SJCRH30 (cell line): Measurements from ENCODE around the gene SEPTIN10. TPM values are rescaled to one million over a fixed set of nuclear protein-coding genes. Genes with fewer than 3 reads are reported as not detected.
"Not testable (repeated sequence)": the region's sequence is repeated elsewhere in the genome, so short reads cannot be mapped to it uniquely, and the experiment has no call there.

ENCODE experiments used
- DNase-seq, 2 experiments: peaks; one replicate each; pipeline ENCODE4 v3.0.0-alpha.2; 2015 to 2020
- H3K27ac ChIP-seq: fragments of 250-450 bp; sonication (Bioruptor Pico); 2 replicates; pipeline ENCODE4 v1.5.1; 2020; ENCODE audit warnings: mild to moderate bottlenecking, moderate library complexity
- H3K27me3 ChIP-seq: fragments of 250-450 bp; sonication (Bioruptor Pico); 2 replicates; pipeline ENCODE4 v1.5.1; 2020; ENCODE audit warnings: mild to moderate bottlenecking, moderate library complexity
- H3K36me3 ChIP-seq: fragments of 250-450 bp; sonication (Bioruptor Pico); 2 replicates; pipeline ENCODE4 v1.5.1; 2020; ENCODE audit warnings: mild to moderate bottlenecking, moderate library complexity
- H3K4me1 ChIP-seq: fragments of 250-450 bp; sonication (Bioruptor Pico); 2 replicates; pipeline ENCODE4 v1.5.1; 2020; ENCODE audit warnings: mild to moderate bottlenecking, moderate library complexity
- H3K4me3 ChIP-seq: fragments of 250-450 bp; sonication (Bioruptor Pico); 2 replicates; pipeline ENCODE4 v1.5.1; 2020; ENCODE audit warnings: mild to moderate bottlenecking, moderate library complexity
- H3K9me3 ChIP-seq: fragments of 250-450 bp; sonication (Bioruptor Pico); replicated peaks from 2 replicates; pipeline ENCODE4 v1.5.1; 2020; ENCODE audit warnings: mild to moderate bottlenecking, moderate library complexity
- total RNA-seq: library from RNA; depleted of rRNA; stranded (reverse); fragments of >200 nt; shearing (Covaris generic); gene quantifications from 2 replicates; pipeline ENCODE4 v1.2.3, GENCODE V29; 2014

SEPTIN10 gene
- total RNA-seq, 1 experiment from 2014 or later: 72.5 TPM

- H3K27ac ChIP-seq: no peak overlapping the region
- no peaks in the 10 kb centered on the region for H3K9me3 ChIP-seq
- peaks cover 33% of the 10 kb centered on the region for H3K36me3 ChIP-seq
- H3K4me3 ChIP-seq: no peak overlapping the region
- no peaks in the 10 kb centered on the region for H3K4me1 ChIP-seq
- DNase-seq: no peak
- no peaks in the 10 kb centered on the region for H3K27me3 ChIP-seq
Observed at GRCh38 chr2:109554758-109555157, 59.0 kb downstream of the SEPTIN10 start.

GRCh38 chr2:109549016-109549590 is 64.7 kb downstream of the SEPTIN10 start:
- Histone ChIP-seq H3K9me3 (no peaks in the 10 kb centered on the region), H3K4me3 (no peak overlapping the region), H3K27me3 (no peaks in the 10 kb centered on the region), H3K4me1 (no peaks in the 10 kb centered on the region), H3K36me3 (peaks cover 21% of the 10 kb centered on the region), H3K27ac (no peak overlapping the region)
- no peak for DNase-seq

GRCh38 chr2:109547280-109547679 is 66.5 kb downstream of the SEPTIN10 start:
- Histone ChIP-seq H3K4me1 (no peaks in the 10 kb centered on the region), H3K9me3 (no peaks in the 10 kb centered on the region), H3K36me3 (peaks cover 13% of the 10 kb centered on the region), H3K27ac (no peak overlapping the region), H3K27me3 (no peaks in the 10 kb centered on the region), H3K4me3 (no peak overlapping the region)
- DNase-seq: no peak

GRCh38 chr2:109545828-109546713 is 67.7 kb downstream of the SEPTIN10 start:
- no peaks in the 10 kb centered on the region for H3K27me3 ChIP-seq
- no peak overlapping the region for H3K27ac ChIP-seq
- no peak overlapping the region for H3K4me3 ChIP-seq
- DNase-seq: peak; percentile 20 to 47
- H3K36me3 ChIP-seq: peaks cover 12% of the 10 kb centered on the region; the same call in 1 of the 2 replicates
- H3K4me1 ChIP-seq: no peaks in the 10 kb centered on the region
- no peaks in the 10 kb centered on the region for H3K9me3 ChIP-seq

- Histone ChIP-seq H3K27ac (no peak overlapping the region), H3K27me3 (no peaks in the 10 kb centered on the region), H3K36me3 (peaks cover 10% of the 10 kb centered on the region; the same call in 1 of the 2 replicates), H3K4me1 (no peaks in the 10 kb centered on the region), H3K4me3 (no peak overlapping the region), H3K9me3 (no peaks in the 10 kb centered on the region)
- no peak for DNase-seq
Observed at GRCh38 chr2:109542384-109542783, 71.4 kb downstream of the SEPTIN10 start.

- DNase-seq: no peak
- no peaks in the 10 kb centered on the region; the same call in 1 of the 2 replicates for H3K4me1 ChIP-seq
- H3K27ac ChIP-seq: no peak overlapping the region
- no peak overlapping the region for H3K4me3 ChIP-seq
- H3K27me3 ChIP-seq: no peaks in the 10 kb centered on the region
- H3K36me3 ChIP-seq: 0 out of 2 replicates have a peak, but pooled peaks cover 2% of the 10 kb centered on the region
- no peaks in the 10 kb centered on the region for H3K9me3 ChIP-seq
Observed at GRCh38 chr2:109538546-109538945, 75.2 kb downstream of the SEPTIN10 start.

GRCh38 chr2:109537565-109538222 is 76.1 kb downstream of the SEPTIN10 start:
- no peak for DNase-seq
- Histone ChIP-seq H3K9me3 (no peaks in the 10 kb centered on the region), H3K4me1 (no peaks in the 10 kb centered on the region; the same call in 1 of the 2 replicates), H3K4me3 (no peak overlapping the region), H3K36me3 (0 out of 2 replicates have a peak, but pooled peaks cover 2% of the 10 kb centered on the region), H3K27ac (no peak overlapping the region), H3K27me3 (no peaks in the 10 kb centered on the region)

- H3K27me3 ChIP-seq, DNase-seq, H3K4me3 ChIP-seq, H3K36me3 ChIP-seq, H3K27ac ChIP-seq, H3K9me3 ChIP-seq, H3K4me1 ChIP-seq: not testable (repeated sequence)
Observed at GRCh38 chr2:109536556-109536955, 77.2 kb downstream of the SEPTIN10 start.

GRCh38 chr2:109535217-109535946 is 78.4 kb downstream of the SEPTIN10 start:
- DNase-seq: no peak
- Histone ChIP-seq H3K9me3 (no peaks in the 10 kb centered on the region), H3K4me1 (no peaks in the 10 kb centered on the region; the same call in 1 of the 2 replicates), H3K27me3 (peaks cover 6% of the 10 kb centered on the region; the same call in 1 of the 2 replicates), H3K27ac (no peak overlapping the region), H3K4me3 (no peak overlapping the region), H3K36me3 (no peaks in the 10 kb centered on the region)

GRCh38 chr2:109533823-109534222 is 79.9 kb downstream of the SEPTIN10 start:
- H3K36me3 ChIP-seq: no peaks in the 10 kb centered on the region
- no peak overlapping the region for H3K27ac ChIP-seq
- H3K4me1 ChIP-seq: no peaks in the 10 kb centered on the region; the same call in 1 of the 2 replicates
- H3K4me3 ChIP-seq: no peak overlapping the region
- DNase-seq: no peak
- H3K9me3 ChIP-seq: no peaks in the 10 kb centered on the region
- H3K27me3 ChIP-seq: peaks cover 6% of the 10 kb centered on the region; the same call in 1 of the 2 replicates

GRCh38 chr2:109532728-109533076 is 81.1 kb downstream of the SEPTIN10 start:
- H3K9me3 ChIP-seq: no peaks in the 10 kb centered on the region
- H3K36me3 ChIP-seq: no peaks in the 10 kb centered on the region
- H3K4me3 ChIP-seq: no peak overlapping the region
- DNase-seq: no peak
- H3K4me1 ChIP-seq: no peaks in the 10 kb centered on the region; the same call in 1 of the 2 replicates
- peaks cover 6% of the 10 kb centered on the region; the same call in 1 of the 2 replicates for H3K27me3 ChIP-seq
- no peak overlapping the region for H3K27ac ChIP-seq

GRCh38 chr2:109531896-109532727 is 81.7 kb downstream of the SEPTIN10 start:
- Histone ChIP-seq H3K4me3 (no peak overlapping the region), H3K4me1 (no peaks in the 10 kb centered on the region; the same call in 1 of the 2 replicates), H3K27ac (no peak overlapping the region), H3K9me3 (no peaks in the 10 kb centered on the region), H3K27me3 (peaks cover 6% of the 10 kb centered on the region; the same call in 1 of the 2 replicates), H3K36me3 (no peaks in the 10 kb centered on the region)
- no peak for DNase-seq

- Histone ChIP-seq H3K4me3 (no peak overlapping the region), H3K27me3 (peaks cover 6% of the 10 kb centered on the region; the same call in 1 of the 2 replicates), H3K27ac (no peak overlapping the region), H3K36me3 (no peaks in the 10 kb centered on the region), H3K4me1 (no peaks in the 10 kb centered on the region; the same call in 1 of the 2 replicates), H3K9me3 (no peaks in the 10 kb centered on the region)
- no peak for DNase-seq
Observed at GRCh38 chr2:109531221-109531620, 82.5 kb downstream of the SEPTIN10 start.
